Measurements from ENCODE around the gene MRPL1.

GRCh38 chr4:77819404-77819842, 43.2 kb upstream of the MRPL1 start:
- TF ChIP-seq SUZ12 (IDR thresholded peaks at IDR 0.05; ENCODE audit: extremely low read depth, insufficient read depth, insufficient read length) (no peak), ZNF274 (IDR thresholded peaks at IDR 0.05; ENCODE audit: low read depth, low read length) (no peak)

All from NT2/D1 (cell line).